GM21360 (cell line): Measurements from ENCODE around the gene XYLT2.
"Not testable (repeated sequence)": the region's sequence is repeated elsewhere in the genome, so short reads cannot be mapped to it uniquely, and the experiment has no call there.

Experiments
- ATAC-seq: cut with Tn5 transposase; IDR thresholded peaks from one replicate; pipeline ENCODE4 v1.9.1; 2021; ENCODE audit warnings: mild to moderate bottlenecking, moderate library complexity; ENCODE audit not compliant: unreplicated experiment

Gene XYLT2

GRCh38 chr17:50319306-50320004 lies 26.5 kb upstream of the XYLT2 start:
- no peak for ATAC-seq

- no peak for ATAC-seq
Measured at GRCh38 chr17:50322271-50322670, 23.7 kb upstream of the XYLT2 start.

- no peak for ATAC-seq
Measured at GRCh38 chr17:50323060-50323459, 22.9 kb upstream of the XYLT2 start.

- no peak for ATAC-seq
Measured at GRCh38 chr17:50325906-50326305, 20.0 kb upstream of the XYLT2 start.

GRCh38 chr17:50326831-50327364 lies 19.0 kb upstream of the XYLT2 start:
- ATAC-seq = no peak

GRCh38 chr17:50328363-50329325 lies 17.3 kb upstream of the XYLT2 start:
- ATAC-seq = no peak

GRCh38 chr17:50329716-50330115 lies 16.2 kb upstream of the XYLT2 start:
- ATAC-seq = no peak

GRCh38 chr17:50330151-50330775 lies 15.7 kb upstream of the XYLT2 start:
- ATAC-seq = no peak

GRCh38 chr17:50331085-50331791 lies 14.7 kb upstream of the XYLT2 start:
- no peak for ATAC-seq

GRCh38 chr17:50332196-50332595 lies 13.7 kb upstream of the XYLT2 start:
- ATAC-seq = no peak

- ATAC-seq = not testable (repeated sequence)
Measured at GRCh38 chr17:50333291-50334057, 12.5 kb upstream of the XYLT2 start.

GRCh38 chr17:50337956-50338355 lies 8.0 kb upstream of the XYLT2 start:
- ATAC-seq = no peak

GRCh38 chr17:50338645-50339044 lies 7.3 kb upstream of the XYLT2 start:
- ATAC-seq = no peak

- no peak for ATAC-seq
Measured at GRCh38 chr17:50339381-50339780, 6.5 kb upstream of the XYLT2 start.

- no peak for ATAC-seq
Measured at GRCh38 chr17:50344731-50345365, 1.1 kb upstream of the XYLT2 start.

GRCh38 chr17:50346313-50347116 lies 589 bp downstream of the XYLT2 start:
- peak; percentile 59 for ATAC-seq

GRCh38 chr17:50347117-50347893 lies 1.4 kb downstream of the XYLT2 start:
- ATAC-seq = no peak

- ATAC-seq = no peak
Measured at GRCh38 chr17:50347894-50348291, 2.0 kb downstream of the XYLT2 start.
